ENCODE data around the gene XRN2.

XRN2 gene

GRCh38 chr20:21303061-21303871 is at the start of gene XRN2:
Gene XRN2, plus strand, starts transcription at chr20:21303331. Its CDS starts 68 bp downstream, at chr20:21303399.
- H3K4me3 ChIP-seq (ENCODE audit: low read length), result peak within 1 kb of the TSS; percentile 91
- H3K9ac ChIP-seq (ENCODE audit: low read length), result peak within 1 kb of the TSS; percentile 85
- no peaks in the 10 kb centered on the region for H3K9me3 ChIP-seq (ENCODE audit: insufficient read depth, low read length)
- no peaks in the 10 kb centered on the region for H3K27me3 ChIP-seq (ENCODE audit: low read depth, low read length)
- peaks cover 10% of the 10 kb centered on the region for H3K36me3 ChIP-seq (replicated peaks; ENCODE audit: low read depth, low read length)
- peak within 1 kb of the TSS; percentile 84 for H2AFZ ChIP-seq (ENCODE audit: low read depth, low read length)
- H3K4me2 ChIP-seq (ENCODE audit: low read length), result peak within 1 kb of the TSS; percentile 92
- TF ChIP-seq CTCF (IDR thresholded peaks at IDR 0.05; ENCODE audit: low read depth, low read length) (no peak), EZH2phosphoT487 (IDR thresholded peaks at IDR 0.05; ENCODE audit: low read depth) (no peak)
- H3K79me2 ChIP-seq (ENCODE audit: low read length), result peaks cover 61% of the 10 kb centered on the region
- H4K20me1 ChIP-seq (ENCODE audit: insufficient read depth, low read length), result peaks cover 22% of the 10 kb centered on the region
- H3K27ac ChIP-seq (ENCODE audit: low read length), result peak within 1 kb of the TSS; percentile 76
- peaks cover 14% of the 10 kb centered on the region for H3K4me1 ChIP-seq (ENCODE audit: low read length)

GRCh38 chr20:21257192-21257591 is 45.9 kb upstream of the XRN2 start:
- Histone ChIP-seq H3K9ac (ENCODE audit: low read length) (no peak overlapping the region), H3K4me1 (ENCODE audit: low read length) (no peaks in the 10 kb centered on the region), H3K4me3 (ENCODE audit: low read length) (no peak overlapping the region), H3K4me2 (ENCODE audit: low read length) (no peak overlapping the region), H4K20me1 (ENCODE audit: insufficient read depth, low read length) (no peaks in the 10 kb centered on the region), H3K9me3 (ENCODE audit: insufficient read depth, low read length) (no peaks in the 10 kb centered on the region), H3K36me3 (replicated peaks; ENCODE audit: low read depth, low read length) (no peaks in the 10 kb centered on the region), H3K79me2 (ENCODE audit: low read length) (no peaks in the 10 kb centered on the region), H2AFZ (ENCODE audit: low read depth, low read length) (no peak overlapping the region), H3K27ac (ENCODE audit: low read length) (no peak overlapping the region), H3K27me3 (ENCODE audit: low read depth, low read length) (no peaks in the 10 kb centered on the region)
- no peak for TF ChIP-seq EZH2phosphoT487 (IDR thresholded peaks at IDR 0.05; ENCODE audit: low read depth)
- TF ChIP-seq CTCF (IDR thresholded peaks at IDR 0.05; ENCODE audit: low read depth, low read length), result no peak

DNA sequence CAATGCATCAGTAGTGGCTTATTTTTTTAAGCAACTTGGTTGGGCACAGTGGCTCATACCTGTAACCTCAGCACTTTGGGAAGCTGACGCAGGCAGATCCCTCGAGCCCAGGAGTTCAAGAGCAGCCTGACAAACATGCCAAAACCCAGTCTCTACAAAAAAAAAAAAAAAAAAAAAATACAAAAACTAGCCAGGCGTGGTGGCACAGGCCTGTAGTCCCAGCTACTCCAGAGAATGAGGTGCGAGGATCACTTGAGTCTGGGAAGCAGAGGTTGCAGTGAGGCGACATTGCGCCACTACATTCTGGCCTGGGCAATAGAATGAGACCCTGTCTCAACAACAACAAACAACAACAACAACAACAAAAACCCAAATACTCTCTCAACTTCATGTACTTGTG is 44.7 kb upstream of the XRN2 start:
- H3K36me3 ChIP-seq (replicated peaks; ENCODE audit: low read depth, low read length), result no peaks in the 10 kb centered on the region
- no peaks in the 10 kb centered on the region for H4K20me1 ChIP-seq (ENCODE audit: insufficient read depth, low read length)
- H3K4me1 ChIP-seq (ENCODE audit: low read length), result no peaks in the 10 kb centered on the region
- H3K79me2 ChIP-seq (ENCODE audit: low read length), result no peaks in the 10 kb centered on the region
- no peaks in the 10 kb centered on the region for H3K27me3 ChIP-seq (ENCODE audit: low read depth, low read length)
- H3K4me3 ChIP-seq (ENCODE audit: low read length), result no peak overlapping the region
- no peak overlapping the region for H2AFZ ChIP-seq (ENCODE audit: low read depth, low read length)
- TF ChIP-seq EZH2phosphoT487 (IDR thresholded peaks at IDR 0.05; ENCODE audit: low read depth) (no peak), CTCF (IDR thresholded peaks at IDR 0.05; ENCODE audit: low read depth, low read length) (no peak)
- H3K4me2 ChIP-seq (ENCODE audit: low read length), result no peak overlapping the region
- H3K27ac ChIP-seq (ENCODE audit: low read length), result no peak overlapping the region
- no peak overlapping the region for H3K9ac ChIP-seq (ENCODE audit: low read length)
- no peaks in the 10 kb centered on the region for H3K9me3 ChIP-seq (ENCODE audit: insufficient read depth, low read length)

- H3K4me1 ChIP-seq (ENCODE audit: low read length), result no peaks in the 10 kb centered on the region
- no peak overlapping the region for H3K4me3 ChIP-seq (ENCODE audit: low read length)
- H2AFZ ChIP-seq (ENCODE audit: low read depth, low read length), result no peak overlapping the region
- no peaks in the 10 kb centered on the region for H3K27me3 ChIP-seq (ENCODE audit: low read depth, low read length)
- no peaks in the 10 kb centered on the region for H3K36me3 ChIP-seq (replicated peaks; ENCODE audit: low read depth, low read length)
- no peaks in the 10 kb centered on the region for H3K79me2 ChIP-seq (ENCODE audit: low read length)
- no peaks in the 10 kb centered on the region for H3K9me3 ChIP-seq (ENCODE audit: insufficient read depth, low read length)
- no peak overlapping the region for H3K27ac ChIP-seq (ENCODE audit: low read length)
- H4K20me1 ChIP-seq (ENCODE audit: insufficient read depth, low read length), result no peaks in the 10 kb centered on the region
- no peak overlapping the region for H3K4me2 ChIP-seq (ENCODE audit: low read length)
- TF ChIP-seq EZH2phosphoT487 (IDR thresholded peaks at IDR 0.05; ENCODE audit: low read depth) (no peak), CTCF (IDR thresholded peaks at IDR 0.05; ENCODE audit: low read depth, low read length) (no peak)
- H3K9ac ChIP-seq (ENCODE audit: low read length), result no peak overlapping the region
Measured at GRCh38 chr20:21259346-21259745, 43.8 kb upstream of the XRN2 start.

Measured in OCI-LY3 (cell line).